BLaER1 treated with 17β-estradiol and CSF1 and Interleukin-3, amounts not matched to agents 10 nM and 100 nM (cell line): ENCODE results near the gene DPYSL3.
A peak's percentile ranks its signal among the peaks of the same experiment; 100 is the strongest.

Experiments
- H3K27ac ChIP-seq, 11 experiments: shearing (Covaris generic); formaldehyde crosslinking; 2 replicates each; pipeline ENCODE4 v1.8.1; 2022
- H3K27me3 ChIP-seq, 11 experiments: shearing (Covaris generic); formaldehyde crosslinking; 2 replicates each; pipeline ENCODE4 v1.8.1; 2022
- H3K36me3 ChIP-seq, 11 experiments: shearing (Covaris generic); formaldehyde crosslinking; 2 replicates each; pipeline ENCODE4 v1.8.1; 2022
- H3K4me1 ChIP-seq, 10 experiments: shearing (Covaris generic); formaldehyde crosslinking; 2 replicates each; pipeline ENCODE4 v1.8.1; 2022
- H3K4me2 ChIP-seq, 11 experiments: shearing (Covaris generic); formaldehyde crosslinking; 2 replicates each; pipeline ENCODE4 v1.8.1; 2022
- H3K4me3 ChIP-seq, 10 experiments: shearing (Covaris generic); formaldehyde crosslinking; 2 replicates each; pipeline ENCODE4 v1.8.1; 2022
- H3K9ac ChIP-seq, 11 experiments: shearing (Covaris generic); formaldehyde crosslinking; 2 replicates each; pipeline ENCODE4 v1.8.1; 2022
- H3K9me3 ChIP-seq, 11 experiments: shearing (Covaris generic); formaldehyde crosslinking; replicated peaks in 1 of 11; 2 replicates each; pipeline ENCODE4 v1.8.1; 2022
- H4K20me1 ChIP-seq, 11 experiments: shearing (Covaris generic); formaldehyde crosslinking; 2 replicates each; pipeline ENCODE4 v1.8.1; 2022
- Cebpa-rat ChIP-seq, 11 experiments: shearing (Covaris generic); IDR thresholded peaks; 2 replicates each; pipeline ENCODE4 v1.8.1; 2022

The DPYSL3 gene

GRCh38 chr5:147519380-147519779 is 9.5 kb upstream of the DPYSL3 start:
- Histone ChIP-seq H4K20me1 (no peaks in the 10 kb centered on the region), H3K27me3 (no peaks in the 10 kb centered on the region), H3K9me3 (no peaks in the 10 kb centered on the region), H3K27ac (no peak overlapping the region), H3K4me2 (no peak overlapping the region), H3K4me3 (no peak overlapping the region), H3K36me3 (no peaks in the 10 kb centered on the region), H3K9ac (no peak overlapping the region), H3K4me1 (no peaks in the 10 kb centered on the region)
- no peak for TF ChIP-seq Cebpa-rat (IDR thresholded peaks at IDR 0.05)

GRCh38 chr5:147517383-147517782 is 7.5 kb upstream of the DPYSL3 start:
- no peak overlapping the region for H3K4me3 ChIP-seq

GRCh38 chr5:147515269-147515668 is 5.4 kb upstream of the DPYSL3 start:
- H3K4me3 ChIP-seq, result no peak overlapping the region
- peaks cover 4 to 11% (median 8%) of the 10 kb centered on the region in 11 experiments; a peak in 20 of 22 replicates for H3K27me3 ChIP-seq
- no peaks in the 10 kb centered on the region for H4K20me1 ChIP-seq
- peaks cover 0 to 1% (median 0%) of the 10 kb centered on the region in 10 experiments; a peak in 1 of 20 replicates for H3K4me1 ChIP-seq
- H3K36me3 ChIP-seq, result no peaks in the 10 kb centered on the region
- H3K9me3 ChIP-seq, result no peaks in the 10 kb centered on the region; a peak in 1 of 22 replicates
- no peak overlapping the region for H3K27ac ChIP-seq
- no peak overlapping the region for H3K9ac ChIP-seq
- TF ChIP-seq Cebpa-rat (IDR thresholded peaks at IDR 0.05), result no peak
- no peak overlapping the region for H3K4me2 ChIP-seq

More at GRCh38 chr5:147517383-147517782, 7.5 kb upstream of the DPYSL3 start:
- Histone ChIP-seq H4K20me1 (no peaks in the 10 kb centered on the region), H3K4me2 (no peak overlapping the region), H3K9me3 (no peaks in the 10 kb centered on the region), H3K36me3 (no peaks in the 10 kb centered on the region), H3K27ac (no peak overlapping the region), H3K9ac (no peak overlapping the region), H3K27me3 (no peaks in the 10 kb centered on the region), H3K4me1 (no peaks in the 10 kb centered on the region; a peak in 1 of 20 replicates)
- TF ChIP-seq Cebpa-rat (IDR thresholded peaks at IDR 0.05), result no peak

- H3K4me1 ChIP-seq, result peaks cover 0 to 8% (median 2%) of the 10 kb centered on the region in 10 experiments; a peak in 4 of 20 replicates
- TF ChIP-seq Cebpa-rat (IDR thresholded peaks at IDR 0.05), result no peak
- peaks cover 0 to 9% (median 0%) of the 10 kb centered on the region in 11 experiments; a peak in 1 of 22 replicates for H4K20me1 ChIP-seq
- H3K36me3 ChIP-seq, result no peaks in the 10 kb centered on the region
- no peak overlapping the region for H3K9ac ChIP-seq
- H3K9me3 ChIP-seq, result peaks cover 0 to 14% (median 11%) of the 10 kb centered on the region in 11 experiments; a peak in 16 of 22 replicates
- H3K4me2 ChIP-seq, result no peak overlapping the region
- H3K4me3 ChIP-seq, result no peak overlapping the region
- peaks cover 27 to 35% (median 32%) of the 10 kb centered on the region in 11 experiments for H3K27me3 ChIP-seq
- H3K27ac ChIP-seq, result no peak overlapping the region
These were observed 3.0 kb upstream of the DPYSL3 start for GRCh38 chr5:147512659-147513379.

GRCh38 chr5:147510885-147511284 is 1.0 kb upstream of the DPYSL3 start:
- Histone ChIP-seq H3K27me3 (peaks cover 27 to 38% (median 32%) of the 10 kb centered on the region in 11 experiments), H3K4me2 (no peak overlapping the region), H3K9me3 (peaks cover 0 to 14% (median 11%) of the 10 kb centered on the region in 11 experiments; a peak in 16 of 22 replicates)

GRCh38 chr5:147509041-147509709 is 693 bp downstream of the DPYSL3 start:
- Histone ChIP-seq H3K4me3 (peak overlapping the region; percentile 44 to 70 (median 60)), H3K4me1 (peaks cover 0 to 8% (median 2%) of the 10 kb centered on the region in 10 experiments; a peak in 4 of 20 replicates), H3K27me3 (peaks cover 27 to 38% (median 32%) of the 10 kb centered on the region in 11 experiments), H3K27ac (no peak overlapping the region), H3K9me3 (peaks cover 0 to 14% (median 11%) of the 10 kb centered on the region in 11 experiments; a peak in 16 of 22 replicates), H3K4me2 (peak overlapping the region; percentile 77 to 93 (median 85)), H3K9ac (peak overlapping the region; percentile 27 to 73 (median 56); a peak in 20 of 22 replicates), H3K36me3 (no peaks in the 10 kb centered on the region), H4K20me1 (peaks cover 0 to 9% (median 0%) of the 10 kb centered on the region in 11 experiments; a peak in 1 of 22 replicates)
- no peak for TF ChIP-seq Cebpa-rat (IDR thresholded peaks at IDR 0.05)

More at GRCh38 chr5:147510885-147511284, 1.0 kb upstream of the DPYSL3 start:
- Histone ChIP-seq H3K4me1 (peaks cover 0 to 8% (median 2%) of the 10 kb centered on the region in 10 experiments; a peak in 4 of 20 replicates), H3K27ac (no peak overlapping the region), H4K20me1 (peaks cover 0 to 9% (median 0%) of the 10 kb centered on the region in 11 experiments; a peak in 1 of 22 replicates), H3K36me3 (no peaks in the 10 kb centered on the region), H3K9ac (no peak overlapping the region), H3K4me3 (no peak overlapping the region)
- TF ChIP-seq Cebpa-rat (IDR thresholded peaks at IDR 0.05), result no peak

- H3K9me3 ChIP-seq, result peaks cover 0 to 14% (median 11%) of the 10 kb centered on the region in 11 experiments; a peak in 16 of 22 replicates
- no peak overlapping the region for H3K9ac ChIP-seq
- H3K4me2 ChIP-seq, result peak overlapping the region in 10 of 11 experiments; percentile 77 to 93 (median 84); a peak in 15 of 22 replicates
- peaks cover 27 to 38% (median 32%) of the 10 kb centered on the region in 11 experiments for H3K27me3 ChIP-seq
- H4K20me1 ChIP-seq, result peaks cover 0 to 9% (median 0%) of the 10 kb centered on the region in 11 experiments; a peak in 1 of 22 replicates
- H3K36me3 ChIP-seq, result no peaks in the 10 kb centered on the region
- H3K4me3 ChIP-seq, result peak overlapping the region in 5 of 10 experiments; percentile 53 to 63 (median 60); a peak in 6 of 20 replicates
- H3K4me1 ChIP-seq, result peaks cover 0 to 10% (median 2%) of the 10 kb centered on the region in 10 experiments; a peak in 4 of 20 replicates
- no peak for TF ChIP-seq Cebpa-rat (IDR thresholded peaks at IDR 0.05)
- no peak overlapping the region for H3K27ac ChIP-seq
These were observed 1.2 kb downstream of the DPYSL3 start for GRCh38 chr5:147508711-147509040.

GRCh38 chr5:147507480-147508126 is 2.3 kb downstream of the DPYSL3 start:
- Histone ChIP-seq H3K4me3 (no peak overlapping the region), H3K9ac (no peak overlapping the region), H3K27ac (no peak overlapping the region), H3K9me3 (peaks cover 0 to 14% (median 11%) of the 10 kb centered on the region in 11 experiments; a peak in 16 of 22 replicates), H3K27me3 (peaks cover 27 to 38% (median 32%) of the 10 kb centered on the region in 11 experiments), H4K20me1 (peaks cover 0 to 9% (median 0%) of the 10 kb centered on the region in 11 experiments; a peak in 1 of 22 replicates), H3K4me1 (peaks cover 0 to 10% (median 2%) of the 10 kb centered on the region in 10 experiments; a peak in 4 of 20 replicates), H3K36me3 (no peaks in the 10 kb centered on the region), H3K4me2 (no peak overlapping the region)
- no peak for TF ChIP-seq Cebpa-rat (IDR thresholded peaks at IDR 0.05)
